A172 (cell line): Measurements from ENCODE around the gene LRRC31. TPM values are rescaled to one million over a fixed set of nuclear protein-coding genes. Genes with fewer than 3 reads are reported as not detected.

Source experiments
- DNase-seq: peaks from one replicate; pipeline ENCODE4 v3.0.0-alpha.2; 2015; ENCODE audit warnings: low spot score
- total RNA-seq: library from RNA; depleted of rRNA; stranded (reverse); fragments of >200 nt; shearing (Covaris generic); gene quantifications from 2 replicates; pipeline ENCODE4 v1.2.3, GENCODE V29; 2014

Gene LRRC31
- total RNA-seq, 1 experiment from 2014 or later = not detected

DNA sequence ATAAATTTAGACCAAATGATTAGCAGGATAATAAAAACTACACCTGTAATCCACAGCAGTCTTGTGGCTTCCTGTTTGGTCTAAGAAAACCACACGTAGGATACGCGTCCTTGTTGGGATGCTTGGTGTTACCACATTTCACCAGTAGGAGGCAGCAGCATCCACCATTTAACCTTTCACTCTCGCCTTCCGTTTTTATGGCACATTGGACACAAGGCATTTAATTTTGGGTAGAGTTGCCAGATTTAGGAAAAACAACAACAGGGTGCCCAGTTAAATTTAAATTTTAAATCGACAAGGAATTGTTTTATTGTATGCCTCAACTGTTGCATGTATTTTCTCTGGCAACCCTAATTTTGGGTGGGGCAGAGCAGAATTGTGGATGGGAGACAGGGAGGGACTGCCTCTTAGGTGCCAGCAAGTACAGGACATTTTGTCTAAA, 6.3 kb downstream of the LRRC31 start:
- DNase-seq = peak; percentile 79

DNA sequence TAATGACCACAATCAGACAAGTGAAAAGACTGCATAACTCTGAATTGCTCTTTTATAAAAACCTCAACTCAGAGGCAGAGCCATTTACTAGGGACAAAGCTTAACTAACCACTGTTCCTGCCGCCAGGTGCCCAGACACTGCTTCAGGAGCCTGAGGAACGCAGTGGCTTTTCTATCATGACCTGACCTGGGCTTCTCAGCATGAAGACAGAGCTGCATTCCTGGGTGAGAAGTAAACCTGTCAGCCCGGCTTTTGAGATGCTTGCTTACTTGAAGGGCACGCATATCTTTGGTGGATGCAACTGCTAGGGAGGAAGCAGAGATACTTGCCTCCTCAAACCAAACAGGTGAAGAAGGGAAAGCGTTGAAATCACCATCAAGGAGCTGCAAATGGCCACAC, 7.9 kb downstream of the LRRC31 start:
- no peak for DNase-seq

DNA sequence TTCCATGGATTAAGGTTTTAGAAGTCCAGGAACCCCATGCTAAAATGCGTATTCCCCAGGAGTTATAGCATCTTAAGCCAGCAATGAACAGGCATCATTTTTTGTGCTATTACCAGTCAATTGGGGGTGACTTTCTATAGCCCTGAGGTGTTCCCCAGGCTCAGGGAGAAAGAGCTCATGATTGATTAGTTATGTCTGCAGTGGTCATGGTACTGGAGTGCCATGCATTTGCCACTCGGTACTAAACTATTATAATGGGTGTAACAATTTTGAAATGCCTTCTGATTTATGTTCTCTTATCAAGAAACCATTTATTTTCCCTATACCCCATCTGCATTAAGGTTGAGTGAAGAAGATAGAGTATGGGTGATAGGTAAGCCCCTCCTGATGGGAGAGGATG, 11.9 kb downstream of the LRRC31 start:
- DNase-seq = no peak

DNA sequence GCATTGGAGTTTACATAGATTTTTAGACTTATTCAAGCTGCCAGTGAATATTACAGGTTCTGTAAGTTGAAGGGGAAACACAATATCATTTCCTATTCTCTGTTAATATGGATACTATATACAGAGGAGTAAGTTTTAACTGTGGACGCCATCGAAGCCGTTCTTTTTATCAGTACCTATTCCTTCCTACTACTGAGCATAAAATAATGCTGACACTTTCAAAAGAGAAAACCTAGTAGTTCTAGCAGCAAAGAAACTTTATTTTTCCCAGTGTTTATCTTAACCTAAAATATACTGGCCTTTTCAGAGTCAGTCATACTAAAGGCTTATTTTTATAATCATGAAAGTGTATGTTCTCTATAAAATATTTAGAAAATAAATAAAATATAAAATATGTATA, 14.2 kb downstream of the LRRC31 start:
- no peak for DNase-seq

DNA sequence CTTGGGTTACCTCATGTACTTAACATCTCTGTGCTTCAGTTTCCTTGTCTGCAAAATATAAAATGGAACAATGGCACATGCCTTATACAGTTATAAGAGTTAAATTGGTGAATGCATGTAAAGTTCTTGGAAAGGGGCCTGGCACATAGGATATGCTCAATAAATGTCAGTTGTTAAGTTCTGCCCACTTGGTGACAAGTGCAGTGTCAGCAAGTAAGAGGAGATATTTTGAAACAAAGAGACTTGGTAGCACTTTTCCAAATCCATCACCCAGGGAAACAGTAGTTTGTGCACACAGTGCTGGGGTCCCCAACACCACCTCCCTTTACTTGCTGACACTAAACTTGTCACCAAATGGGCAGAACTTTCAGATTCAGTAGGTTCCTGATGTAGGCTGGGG, 19.1 kb downstream of the LRRC31 start:
- no peak for DNase-seq

DNA sequence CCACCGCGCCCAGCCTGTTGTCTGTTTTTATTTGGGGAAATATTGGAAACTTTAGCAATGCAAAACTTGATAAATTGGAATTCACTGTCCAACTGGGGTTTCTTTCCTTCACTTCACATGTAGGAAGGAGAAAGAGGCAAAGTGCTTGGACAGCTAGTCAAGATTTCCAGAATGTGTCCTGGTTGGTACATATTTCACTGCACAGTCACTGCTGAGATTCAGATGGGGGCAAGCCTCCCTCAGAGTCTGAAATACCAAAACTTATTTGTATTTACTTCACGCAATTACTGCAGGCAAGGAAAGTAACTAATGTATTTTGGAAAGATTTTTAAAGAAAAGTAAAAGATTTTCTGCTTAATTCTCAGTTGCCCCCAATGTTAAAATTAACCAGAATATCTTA, 21.0 kb downstream of the LRRC31 start:
- no peak for DNase-seq

DNA sequence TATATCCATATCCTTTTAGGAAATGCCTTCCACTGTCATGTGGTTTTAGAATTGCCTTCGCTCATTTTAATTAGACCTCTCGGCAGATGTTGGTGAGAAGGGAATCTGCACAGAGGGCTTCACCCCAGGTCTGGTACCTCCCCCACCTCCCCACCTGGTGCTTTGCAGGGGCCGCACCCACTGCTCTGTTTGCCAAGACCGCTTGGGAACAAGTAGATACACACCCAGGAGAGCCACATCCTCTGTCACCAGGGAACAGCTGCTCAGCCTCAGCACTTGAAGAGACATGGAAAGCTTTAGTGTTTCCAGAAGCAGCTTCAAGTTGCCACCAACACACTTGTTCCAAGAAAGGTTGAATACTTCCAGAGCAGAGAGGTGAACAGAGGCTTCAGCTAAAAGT, 21.8 kb downstream of the LRRC31 start:
- DNase-seq = no peak

DNA sequence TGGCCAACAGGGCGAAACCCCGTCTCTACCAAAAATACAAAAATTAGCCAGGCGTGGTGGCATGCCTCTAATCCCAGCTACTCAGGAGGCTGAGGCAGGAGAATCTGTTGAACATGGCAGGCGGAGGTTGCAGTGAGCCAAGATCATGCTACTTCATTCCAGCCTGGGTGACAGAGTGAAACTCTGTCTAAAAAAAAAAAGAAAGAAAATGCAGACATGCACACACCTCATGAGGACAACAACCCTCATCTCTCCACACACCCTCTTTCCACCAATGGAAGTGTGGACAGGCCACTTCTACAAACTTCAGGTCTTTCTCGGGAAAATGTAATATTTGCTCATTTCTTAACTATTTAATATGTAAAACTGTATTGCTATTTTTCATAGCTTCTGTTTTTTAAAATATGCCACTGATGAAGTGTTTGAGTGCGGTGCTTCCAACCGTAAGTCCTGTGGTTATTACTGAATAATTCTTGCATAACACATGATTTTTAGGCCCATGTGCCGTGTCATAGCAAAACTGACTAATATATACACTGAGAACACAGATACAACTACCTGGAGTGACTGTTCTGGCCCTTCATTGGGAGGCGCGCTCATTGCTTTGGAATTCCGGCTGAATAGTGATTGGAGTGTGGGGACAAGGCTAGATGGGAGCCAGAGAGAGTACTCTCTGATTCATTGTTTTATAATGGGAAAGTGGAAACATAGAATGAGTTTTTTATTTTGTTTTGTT, 23.1 kb downstream of the LRRC31 start:
- peak; percentile 85 for DNase-seq

DNA sequence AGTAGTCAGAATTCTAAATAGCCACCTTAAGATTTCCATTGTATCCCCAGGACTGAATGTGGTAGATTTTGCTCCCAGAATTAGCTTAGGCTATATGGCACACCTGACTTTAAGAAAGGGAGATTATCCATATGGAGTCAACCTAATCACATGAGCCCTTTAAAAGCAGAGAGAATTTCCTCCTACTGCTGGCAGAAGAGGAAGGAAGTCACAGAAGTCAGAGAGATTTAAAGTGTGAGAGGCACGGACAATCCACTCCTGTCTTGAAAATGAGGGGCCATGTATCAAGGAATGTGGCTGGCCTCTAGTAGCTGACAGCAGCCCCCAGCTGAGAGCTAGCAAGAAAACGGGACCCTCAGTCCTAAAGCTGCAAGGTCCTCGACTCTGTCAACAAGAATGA, 26.8 kb downstream of the LRRC31 start:
- DNase-seq = no peak

DNA sequence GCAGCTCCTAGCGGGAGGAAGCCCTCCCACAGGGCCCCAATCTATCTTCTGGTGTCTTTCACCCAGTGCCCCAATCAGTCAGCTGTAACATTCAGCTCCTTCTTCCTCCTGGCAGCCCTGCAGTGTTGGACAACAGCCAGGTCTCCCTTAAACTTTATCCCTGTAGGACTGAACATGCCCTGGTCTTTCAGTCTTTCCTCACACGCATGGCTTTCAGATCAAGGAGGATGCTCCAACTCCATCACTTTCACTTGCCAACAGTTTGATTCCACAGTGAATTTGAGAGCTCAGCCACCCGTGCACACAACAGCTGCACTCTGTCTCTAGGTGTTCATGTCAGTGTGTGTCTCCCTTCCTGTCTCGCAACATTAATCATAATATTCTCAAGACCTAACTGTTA, 28.6 kb downstream of the LRRC31 start:
- DNase-seq = no peak

DNA sequence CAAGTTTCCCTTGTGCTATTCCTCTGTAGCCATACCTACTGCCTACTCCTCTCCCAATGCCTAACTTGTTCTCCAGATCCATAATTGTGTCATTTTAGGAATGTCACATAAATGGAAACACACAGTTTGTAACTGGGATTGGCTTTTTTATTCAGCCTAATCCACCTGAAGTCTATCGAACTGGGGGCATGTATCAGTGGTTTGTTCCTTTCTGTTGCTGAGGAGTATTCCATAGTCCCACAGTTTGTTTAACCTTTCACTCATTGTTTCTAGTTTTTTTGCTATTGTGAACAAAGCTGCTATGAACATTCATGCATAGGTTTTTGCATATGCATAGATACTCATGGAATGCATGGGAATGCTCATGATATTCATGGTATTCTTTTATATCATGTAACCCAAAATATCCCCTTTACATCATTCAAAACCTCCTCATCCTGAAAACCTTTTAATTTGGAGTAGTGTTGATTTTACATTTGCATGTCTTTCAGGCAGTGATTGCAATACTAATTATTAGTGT, 31.2 kb downstream of the LRRC31 start:
- no peak for DNase-seq

DNA sequence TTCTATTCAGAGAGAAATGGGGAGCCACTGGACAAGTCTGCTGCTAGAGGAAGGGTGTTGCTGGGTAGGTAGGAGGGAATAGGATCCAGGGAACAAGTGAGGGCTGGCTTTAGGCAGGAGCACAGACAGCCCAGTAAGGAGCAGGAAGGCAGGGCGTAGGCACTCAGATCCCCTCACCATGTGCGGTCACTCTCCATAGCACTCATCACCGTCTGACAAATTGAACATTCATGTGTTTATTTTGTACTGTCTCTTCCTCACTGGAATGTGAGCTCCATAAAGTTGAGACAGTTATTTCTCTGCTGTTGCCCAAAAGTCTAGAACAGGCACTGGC, 32.8 kb downstream of the LRRC31 start:
- DNase-seq = no peak

DNA sequence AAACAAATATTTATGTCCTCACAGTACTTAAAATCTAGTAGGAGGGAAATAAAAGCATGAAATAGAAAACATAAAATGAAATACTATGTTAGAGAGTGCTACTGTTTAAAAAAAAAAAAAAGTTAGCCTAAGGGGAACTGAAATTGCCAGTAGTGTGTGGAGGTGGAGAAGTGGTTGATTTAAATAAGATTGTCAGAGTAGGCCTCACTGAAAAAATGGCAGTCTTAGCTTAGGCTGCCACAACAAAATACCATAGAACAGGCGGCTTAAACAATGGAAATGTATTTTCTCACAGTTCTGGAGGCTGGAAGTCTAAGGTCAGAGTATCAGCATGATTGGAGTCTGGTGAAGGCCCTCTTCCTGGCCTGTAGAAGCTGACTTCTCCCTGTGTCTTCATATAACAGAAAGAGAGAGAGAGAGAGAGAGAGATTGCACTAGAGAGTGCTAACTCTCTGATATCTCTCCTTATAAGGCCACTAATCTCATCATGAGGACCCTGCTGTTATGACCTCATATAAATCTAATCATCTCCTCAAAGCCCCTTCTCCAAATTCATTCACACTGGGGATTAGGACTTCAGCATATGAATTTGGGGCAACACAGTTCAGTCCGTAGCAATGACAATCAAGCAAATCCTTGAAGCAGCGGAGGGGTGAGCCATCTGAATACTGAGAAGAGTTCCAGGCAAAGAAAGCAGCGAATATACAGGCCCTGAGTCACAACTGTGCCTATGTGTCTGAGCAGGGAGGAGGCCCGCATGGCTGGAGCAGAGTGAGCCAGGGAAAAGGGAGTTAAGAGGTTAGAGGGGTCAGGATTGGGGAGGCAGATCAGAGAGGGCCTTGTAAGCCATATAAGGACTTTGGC, 33.4 kb downstream of the LRRC31 start:
- no peak for DNase-seq

DNA sequence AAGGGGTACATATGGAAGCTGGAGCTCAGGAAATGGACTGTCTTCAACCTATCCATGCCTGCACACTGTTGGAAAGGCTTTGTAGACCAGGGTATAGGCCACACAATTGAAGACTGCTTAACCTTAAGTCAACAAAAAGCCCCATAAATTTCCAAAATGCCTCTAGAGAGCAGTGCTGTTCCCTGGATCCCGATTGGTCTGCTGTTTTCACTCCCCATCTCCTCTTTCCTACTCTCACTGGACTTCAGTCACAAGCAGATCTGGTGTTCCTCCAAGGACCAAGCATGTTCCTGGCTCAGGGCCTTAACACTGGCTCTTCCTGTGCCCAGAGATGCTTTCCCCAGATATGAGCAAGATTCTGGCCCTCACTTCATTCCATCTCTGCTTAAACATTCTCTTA, 34.2 kb downstream of the LRRC31 start:
- no peak for DNase-seq

DNA sequence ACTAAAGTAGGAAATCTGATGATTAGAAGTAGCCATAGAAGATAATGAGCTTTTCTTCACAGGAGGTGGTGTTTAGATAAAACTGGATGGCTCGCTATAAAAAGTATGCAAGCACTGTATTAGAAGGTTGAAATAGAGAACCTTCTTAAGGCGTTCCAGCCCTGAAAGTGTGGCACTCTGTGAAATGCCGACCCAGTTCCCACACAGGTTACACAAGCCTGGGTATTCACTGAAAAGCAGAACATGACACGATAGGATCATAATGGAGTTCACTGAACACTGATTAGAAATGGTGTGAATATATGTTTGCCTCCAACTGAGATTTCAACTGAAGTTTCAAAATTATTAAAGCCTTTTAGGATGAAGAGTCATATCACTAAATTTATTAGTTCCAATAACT, 42.0 kb downstream of the LRRC31 start:
- no peak for DNase-seq

DNA sequence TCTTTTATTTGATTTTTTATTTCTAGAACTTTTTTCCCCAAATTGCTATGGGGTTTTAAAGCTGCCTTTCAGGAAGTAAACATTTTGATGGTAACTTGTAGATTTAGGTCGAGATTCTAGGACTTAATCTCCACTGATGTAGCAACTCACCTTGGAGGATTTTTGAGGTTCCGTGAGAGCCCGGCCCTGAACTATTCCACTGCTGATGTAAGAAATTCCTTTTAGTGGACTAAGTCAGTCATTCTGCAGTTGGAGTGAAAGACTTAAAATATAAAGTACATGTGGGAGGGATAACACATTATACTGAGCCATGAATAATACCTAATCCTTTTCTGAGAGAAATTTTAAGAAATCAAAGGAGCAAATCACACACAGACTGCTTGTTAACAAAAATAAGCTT, 44.4 kb downstream of the LRRC31 start:
- DNase-seq = no peak

DNA sequence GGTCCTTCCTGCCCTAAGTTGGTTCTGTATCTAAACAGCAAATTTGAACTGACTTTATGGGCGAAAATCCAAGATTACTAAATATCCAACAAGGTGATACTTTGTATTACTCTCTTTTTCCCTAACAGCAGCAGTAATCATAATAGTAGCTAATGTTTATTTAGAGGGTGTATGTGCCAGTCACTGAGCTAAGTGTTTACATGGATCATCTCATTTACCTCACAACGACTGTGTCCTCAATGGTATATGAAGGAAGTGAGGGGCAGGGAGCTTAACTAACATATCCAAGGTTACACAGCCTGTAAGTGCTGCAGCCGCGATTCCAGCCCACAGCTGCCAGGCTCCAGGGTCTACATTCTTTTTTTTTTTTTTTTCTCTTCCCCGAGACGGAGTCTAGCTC, 46.8 kb downstream of the LRRC31 start:
- no peak for DNase-seq

DNA sequence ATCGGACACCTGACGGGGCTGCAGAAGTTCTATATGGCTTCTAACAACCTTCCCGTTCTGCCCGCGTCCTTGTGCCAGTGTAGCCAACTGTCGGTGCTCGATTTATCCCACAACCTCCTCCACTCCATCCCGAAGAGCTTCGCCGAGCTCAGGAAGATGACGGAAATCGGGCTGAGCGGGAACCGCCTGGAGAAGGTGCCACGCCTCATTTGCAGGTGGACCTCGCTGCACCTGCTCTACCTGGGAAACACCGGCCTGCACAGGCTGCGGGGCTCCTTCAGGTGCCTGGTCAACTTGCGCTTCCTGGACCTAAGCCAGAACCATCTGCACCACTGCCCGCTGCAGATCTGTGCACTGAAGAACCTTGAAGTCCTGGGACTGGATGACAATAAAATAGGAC, 47.2 kb downstream of the LRRC31 start:
- DNase-seq = no peak

DNA sequence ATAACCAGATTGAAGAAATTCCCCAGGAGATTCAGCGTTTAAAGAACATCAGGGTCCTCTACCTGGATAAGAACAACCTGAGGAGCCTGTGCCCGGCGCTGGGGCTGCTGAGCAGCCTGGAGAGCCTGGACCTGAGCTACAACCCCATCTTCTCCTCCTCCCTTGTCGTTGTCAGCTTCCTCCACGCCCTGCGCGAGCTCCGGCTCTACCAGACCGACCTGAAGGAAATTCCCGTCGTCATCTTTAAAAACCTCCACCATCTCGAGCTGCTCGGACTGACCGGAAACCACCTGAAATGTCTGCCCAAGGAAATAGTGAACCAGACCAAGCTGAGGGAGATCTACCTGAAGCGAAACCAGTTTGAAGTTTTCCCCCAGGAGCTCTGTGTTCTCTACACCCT, 47.6 kb downstream of the LRRC31 start:
- DNase-seq = no peak

DNA sequence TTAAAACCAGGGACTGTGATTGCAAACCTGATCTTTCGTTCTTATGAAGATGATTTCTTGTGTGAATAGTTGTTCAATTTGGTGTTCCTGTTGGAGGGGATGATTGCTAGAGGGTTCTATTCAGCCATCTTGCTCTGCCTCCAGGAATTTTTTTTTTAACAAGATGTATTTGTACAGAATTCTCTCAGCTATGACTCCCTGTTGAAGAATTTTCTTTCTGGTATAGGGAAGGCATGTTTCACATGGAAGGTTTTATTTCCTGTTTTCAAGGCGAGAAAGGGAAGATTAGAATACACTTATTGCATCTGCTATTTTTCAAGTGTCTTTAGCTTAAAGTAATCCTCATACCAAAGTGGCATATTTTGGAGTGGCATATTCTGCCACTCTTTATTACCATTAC, 51.4 kb downstream of the LRRC31 start:
- DNase-seq = no peak

DNA sequence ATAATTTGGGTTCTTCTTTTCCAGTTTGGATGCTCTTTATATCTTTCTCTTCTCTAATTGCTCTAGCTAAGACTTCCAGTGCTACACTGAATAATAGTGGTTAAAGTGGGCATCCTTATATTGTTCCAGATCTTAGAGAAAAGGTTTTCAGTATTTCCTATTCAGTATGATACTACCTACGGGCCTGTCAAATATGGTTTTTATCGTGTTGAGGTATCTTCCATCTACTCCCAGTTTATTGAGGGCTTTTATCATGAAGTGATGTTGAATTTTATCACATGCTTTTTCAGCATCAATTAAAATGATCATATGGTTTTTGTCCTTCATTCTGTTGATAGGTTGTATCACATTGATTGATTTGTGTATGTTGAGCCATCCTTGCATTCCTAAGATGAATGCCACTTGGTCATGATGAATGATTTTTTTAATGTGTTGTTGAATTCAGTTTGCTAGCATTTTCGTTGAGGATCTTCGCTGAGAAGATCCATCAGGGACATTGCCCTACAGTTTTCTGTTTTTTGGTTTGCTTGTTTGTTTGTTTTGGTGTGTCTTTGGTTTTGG, 54.1 kb downstream of the LRRC31 start:
- no peak for DNase-seq

DNA sequence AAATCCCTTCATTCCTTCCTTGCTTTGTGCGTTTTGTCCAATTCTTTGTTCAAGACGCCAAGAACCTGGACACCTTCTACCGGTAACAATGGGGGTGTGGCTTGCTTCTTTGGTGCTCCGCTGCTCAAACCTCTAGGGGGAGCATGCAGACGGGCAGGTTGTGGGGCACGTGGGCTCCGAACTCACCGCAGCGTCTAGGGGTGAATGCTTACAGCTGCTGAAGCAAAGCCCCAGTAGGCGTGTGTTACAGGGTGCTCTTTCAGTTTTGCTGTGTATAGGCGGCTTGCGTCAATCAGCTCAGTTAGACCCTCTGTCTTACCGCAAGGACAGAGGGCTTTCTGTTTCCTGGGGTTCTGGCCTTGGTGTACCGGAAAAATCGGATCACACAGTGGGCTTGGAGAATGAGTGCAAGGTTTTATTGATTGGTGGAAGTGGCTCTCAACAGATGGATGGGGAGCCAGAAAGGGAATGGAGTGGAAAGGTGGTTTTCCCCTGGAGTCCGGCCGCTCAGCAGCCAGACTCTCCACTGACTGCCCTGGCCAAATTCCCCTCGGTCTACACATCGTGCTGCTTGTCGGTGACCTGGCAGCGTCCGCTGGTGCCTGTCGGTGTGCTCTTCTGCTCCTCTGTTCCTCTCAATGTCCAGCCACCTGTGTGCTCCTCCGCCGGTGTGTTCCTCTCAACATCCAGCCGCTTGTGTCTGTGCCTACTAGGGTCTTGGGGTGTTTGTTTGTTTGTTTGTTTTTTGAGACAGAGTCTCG, 55.8 kb downstream of the LRRC31 start:
- DNase-seq = no peak
